A549 (cell line): ENCODE results near the gene RGS10. TPM values are rescaled to one million over a fixed set of nuclear protein-coding genes. Genes with fewer than 3 reads are reported as not detected.

ENCODE experiments used
- ATAC-seq, 2 experiments: fragments of 200-7000 bp in 1 of 2; fragments of >200 bp in 1 of 2; cut with Nextera tagmentation in 1 of 2; cut with Tn5 transposase in 1 of 2; 3 replicates each; pipeline versions ENCODE4 v1.8.0 to v1.9.1; 2018 to 2020; ENCODE audit warnings: mild to moderate bottlenecking in 1 of 2, moderate library complexity in 1 of 2
- CTCF ChIA-PET: fragments of 300-600 bp; sonication (Branson Sonifier 250); formaldehyde crosslinking; extraction: SDS; loops from one replicate; lab custom pipeline; 2021; ENCODE audit warnings: antibody characterized with exemption, inconsistent platforms; lab: Yijun Ruan, JAX
- POLR2A ChIA-PET: fragments of 350-600 bp; formaldehyde crosslinking; extraction: SDS; loops from one replicate; lab custom pipeline; 2021; ENCODE audit warnings: antibody characterized with exemption, inconsistent platforms; lab: Yijun Ruan, JAX
- DNase-seq, 2 experiments: peaks; one replicate each; pipeline versions ENCODE4 v3.0.0 to v3.0.0-alpha.2; 2011 to 2016; ENCODE audit warnings: low read depth in 1 of 2, low spot score in 1 of 2
- FAIRE-seq: peaks from 2 replicates; lab custom pipeline; 2011; peaks lifted over from hg19 to GRCh38; lab: Jason Lieb, UNC
- H3K27ac ChIP-seq, 2 experiments: fragments of >200 bp; sonication (Bioruptor Twin); formaldehyde crosslinking; 3 replicates each; pipeline ENCODE4 v1.5.1; 2016 to 2017
- H3K4me1 ChIP-seq: fragments of >200 bp; sonication (Bioruptor Twin); formaldehyde crosslinking; 3 replicates; pipeline ENCODE4 v1.6.1; 2016
- H3K4me2 ChIP-seq: fragments of >200 bp; sonication (Bioruptor Twin); formaldehyde crosslinking; 3 replicates; pipeline ENCODE4 v1.6.1; 2016
- H3K4me3 ChIP-seq: fragments of >200 bp; sonication (Bioruptor Twin); formaldehyde crosslinking; 3 replicates; pipeline ENCODE4 v1.5.1; 2016
- H3K9me3 ChIP-seq: fragments of >200 bp; sonication (Bioruptor Twin); formaldehyde crosslinking; 3 replicates; pipeline ENCODE4 v1.6.1; 2016
- CBX8 ChIP-seq: fragments of 200-600 bp; sonication (generic); IDR thresholded peaks from 2 replicates; pipeline ENCODE4 v1.6.1; 2016
- CEBPB ChIP-seq, 2 experiments: fragments of >200 bp in 1 of 2; sonication (Bioruptor Twin) in 1 of 2; formaldehyde crosslinking in 1 of 2; IDR thresholded peaks; 2 replicates each; pipeline ENCODE4 v1.6.1; 2012 to 2016
- CHD2 ChIP-seq: fragments of 150-350 bp; IDR thresholded peaks from 2 replicates; pipeline ENCODE4 v1.6.1; 2014; ENCODE audit warnings: low read length; ENCODE audit not compliant: partially characterized antibody
- CHD4 ChIP-seq: fragments of 200-600 bp; sonication (generic); IDR thresholded peaks from 2 replicates; pipeline ENCODE4 v1.6.1; 2016; ENCODE audit warnings: antibody characterized with exemption, mild to moderate bottlenecking, borderline replicate concordance
- CTCF ChIP-seq: fragments of >200 bp; sonication (Bioruptor Twin); formaldehyde crosslinking; IDR thresholded peaks from 3 replicates; pipeline ENCODE4 v1.5.1; 2016
- EHMT2 ChIP-seq: fragments of 200-600 bp; sonication (generic); IDR thresholded peaks from 2 replicates; pipeline ENCODE4 v1.6.1; 2016; ENCODE audit warnings: antibody characterized with exemption, low read depth, mild to moderate bottlenecking, moderate library complexity
- FOSB ChIP-seq: fragments of 250-450 bp; sonication (Bioruptor Pico); IDR thresholded peaks from 2 replicates; pipeline ENCODE4 v1.5.0; 2020; ENCODE audit warnings: mild to moderate bottlenecking, moderate library complexity
- FOSL2 ChIP-seq, 2 experiments: fragments of 450-650 bp in 1 of 2; fragments of >200 bp in 1 of 2; sonication (Bioruptor Twin) in 1 of 2; formaldehyde crosslinking; IDR thresholded peaks; 2 replicates each; pipeline versions ENCODE4 v1.5.0 to v1.6.1; 2016 to 2020; ENCODE audit warnings: mild to moderate bottlenecking in 1 of 2, moderate library complexity in 1 of 2
- GATA3 ChIP-seq: IDR thresholded peaks from 2 replicates; pipeline ENCODE4 v1.6.1; 2012; ENCODE audit warnings: borderline replicate concordance
- HEYL ChIP-seq: fragments of 250-450 bp; sonication (Bioruptor Pico); IDR thresholded peaks from 2 replicates; pipeline ENCODE4 v1.8.0; 2021; ENCODE audit warnings: mild to moderate bottlenecking, moderate library complexity
- HMGXB4 ChIP-seq: fragments of 250-450 bp; sonication (Bioruptor Pico); IDR thresholded peaks from 2 replicates; pipeline ENCODE4 v1.5.0; 2021; ENCODE audit warnings: mild to moderate bottlenecking, moderate library complexity, borderline replicate concordance
- HOXB13 ChIP-seq: fragments of 250-450 bp; sonication (Bioruptor Pico); IDR thresholded peaks from 2 replicates; pipeline ENCODE4 v1.5.0; 2020; ENCODE audit warnings: low read depth, mild to moderate bottlenecking, moderate library complexity
- HOXB5 ChIP-seq: fragments of 250-450 bp; sonication (Bioruptor Pico); IDR thresholded peaks from 2 replicates; pipeline ENCODE4 v1.5.0; 2020; ENCODE audit warnings: mild to moderate bottlenecking, moderate library complexity
- KDM5A ChIP-seq: fragments of 200-600 bp; sonication (generic); IDR thresholded peaks from 2 replicates; pipeline ENCODE4 v1.6.1; 2016; ENCODE audit warnings: antibody characterized with exemption, mild to moderate bottlenecking
- MAFK ChIP-seq: fragments of 450-650 bp; IDR thresholded peaks from 2 replicates; pipeline ENCODE4 v1.6.1; 2014; ENCODE audit not compliant: partially characterized antibody
- MAZ ChIP-seq: fragments of 150-350 bp; IDR thresholded peaks from 2 replicates; pipeline ENCODE4 v1.6.1; 2014; ENCODE audit warnings: antibody characterized with exemption, low read depth, low read length, borderline replicate concordance
- MYC ChIP-seq: IDR thresholded peaks from 2 replicates; pipeline ENCODE4 v1.6.1; 2012; ENCODE audit warnings: mild to moderate bottlenecking, inconsistent platforms, low read length, improper control_type of control experiment, borderline replicate concordance
- NPAS2 ChIP-seq: fragments of 250-450 bp; sonication (Bioruptor Pico); IDR thresholded peaks from 2 replicates; pipeline ENCODE4 v1.8.0; 2022; ENCODE audit warnings: mild to moderate bottlenecking, moderate library complexity, borderline replicate concordance
- PHF8 ChIP-seq: fragments of 200-600 bp; sonication (generic); IDR thresholded peaks from 2 replicates; pipeline ENCODE4 v1.6.1; 2016; ENCODE audit warnings: low read depth, mild to moderate bottlenecking, antibody characterized with exemption, moderate library complexity, borderline replicate concordance
- POLR2A ChIP-seq: IDR thresholded peaks from 2 replicates; pipeline ENCODE4 v1.6.1; 2012; ENCODE audit warnings: mild to moderate bottlenecking, low read length
- RAD21 ChIP-seq, 2 experiments: fragments of >200 bp in 1 of 2; sonication (Bioruptor Twin) in 1 of 2; formaldehyde crosslinking in 1 of 2; IDR thresholded peaks in 1 of 2; conservative IDR thresholded peaks in 1 of 2; 2 replicates in 1 of 2; 3 replicates in 1 of 2; pipeline ENCODE4 v1.6.1; 2012 to 2018; ENCODE audit warnings: inconsistent platforms in 1 of 2
- RFX5 ChIP-seq: fragments of 450-650 bp; IDR thresholded peaks from 2 replicates; pipeline ENCODE4 v1.7.1; 2014; ENCODE audit warnings: antibody characterized with exemption, mild to moderate bottlenecking, moderate library complexity
- RNF2 ChIP-seq: fragments of 200-600 bp; sonication (generic); IDR thresholded peaks from 2 replicates; pipeline ENCODE4 v1.6.1; 2016; ENCODE audit warnings: low read depth, mild to moderate bottlenecking, antibody characterized with exemption, moderate library complexity, borderline replicate concordance
- ZNF302 ChIP-seq: fragments of 250-450 bp; sonication (Bioruptor Pico); IDR thresholded peaks from 2 replicates; pipeline ENCODE4 v1.9.0; 2021; ENCODE audit warnings: inconsistent platforms, mild to moderate bottlenecking, moderate library complexity
- ZSCAN20 ChIP-seq: fragments of 250-450 bp; sonication (Bioruptor Pico); IDR thresholded peaks from 2 replicates; pipeline ENCODE4 v1.8.0; 2022; ENCODE audit warnings: mild to moderate bottlenecking, moderate library complexity
- WGBS: methylation state at CpG from one replicate; pipeline ENCODE4 v1.1.6; 2017; ENCODE audit errors: missing lambda C conversion rate; 5-methylcytosine and 5-hydroxymethylcytosine counted together
- polyA plus RNA-seq, 4 experiments: library from polyadenylated mRNA; depleted of rRNA in 3 of 4; stranded (reverse); fragments of >200 nt; fragmentation: RNase III in 1 of 4; extraction: RNeasy Plus Mini Kit Qiagen cat#74134 plus additional on column Dnase treatment in 1 of 4; gene quantifications; 2 replicates in 3 of 4; 3 replicates in 1 of 4; pipeline ENCODE4 v1.2.3, GENCODE V29; 2011 to 2017

The RGS10 gene
- polyA plus RNA-seq, 2 of the 4 experiments (the other 2 are of a cell fraction), result 39.7 to 46.4 TPM

- no peak for FAIRE-seq
- 80% methylated on average over 3 of the region's 7 CpGs for WGBS
- H3K4me1 ChIP-seq, result no peaks in the 10 kb centered on the region
- H3K9me3 ChIP-seq, result no peaks in the 10 kb centered on the region
- no peak overlapping the region for H3K27ac ChIP-seq
- POLR2A ChIA-PET, result no interaction called here
- CTCF ChIA-PET, result interaction anchor here (1.2 to 4.2 kb wide), 4 partner anchors 12 to 257 kb away, joined by 3 to 31 read pairs (median 12); partner anchors contain the start of gene GRK5
- TF ChIP-seq MAFK, result no peak
- no peak for TF ChIP-seq HEYL (CRISPR knock-in tag)
- no peak for TF ChIP-seq HOXB13 (CRISPR knock-in tag)
- TF ChIP-seq POLR2A, result no peak
- TF ChIP-seq EHMT2, result no peak
- TF ChIP-seq HMGXB4, result no peak
- TF ChIP-seq CHD2, result no peak
- TF ChIP-seq CTCF, result no peak
- no peak for TF ChIP-seq CHD4
- no peak for TF ChIP-seq RAD21 (conservative IDR thresholded peaks at IDR 0.05 in 1 of 2, IDR thresholded peaks at IDR 0.05 in 1 of 2)
- TF ChIP-seq NPAS2 (CRISPR knock-in tag), result no peak
- TF ChIP-seq ZSCAN20 (CRISPR knock-in tag), result no peak
- no peak for TF ChIP-seq FOSL2 (IDR thresholded peaks at IDR 0.05)
- TF ChIP-seq FOSL2 (CRISPR knock-in tag; IDR thresholded peaks at IDR 0.05), result no peak
- no peak for TF ChIP-seq MAZ
- TF ChIP-seq GATA3, result no peak
- no peak overlapping the region for H3K4me2 ChIP-seq
- ATAC-seq, result no peak
- H3K4me3 ChIP-seq, result no peak overlapping the region
- no peak for DNase-seq
These were observed 86.1 kb downstream of the RGS10 start for GRCh38 chr10:119456435-119456810.

GRCh38 chr10:119455609-119456434 is 86.7 kb downstream of the RGS10 start:
- Histone ChIP-seq H3K4me2 (no peak overlapping the region), H3K27ac (no peak overlapping the region), H3K4me3 (no peak overlapping the region), H3K9me3 (no peaks in the 10 kb centered on the region), H3K4me1 (no peaks in the 10 kb centered on the region)
- POLR2A ChIA-PET, result no interaction called here
- FAIRE-seq, result no peak
- CTCF ChIA-PET, result interaction anchor here (1.6 to 4.2 kb wide), 3 partner anchors 11 to 256 kb away, joined by 10 to 31 read pairs (median 15); partner anchors contain the start of gene GRK5
- ATAC-seq, result no peak
- no peak for DNase-seq
- 84% methylated on average over 22 of the region's 23 CpGs for WGBS
- TF ChIP-seq ZNF302 (no peak), HOXB5 (CRISPR knock-in tag) (no peak), CEBPB (IDR thresholded peaks at IDR 0.05) (no peak), RFX5 (no peak), MYC (no peak), HMGXB4 (no peak), FOSB (CRISPR knock-in tag) (no peak), RNF2 (no peak), CHD2 (no peak), GATA3 (no peak), HEYL (CRISPR knock-in tag) (no peak), KDM5A (no peak), POLR2A (no peak), PHF8 (no peak), NPAS2 (CRISPR knock-in tag) (no peak), CBX8 (no peak)
